Activated CD8-positive, alpha-beta memory T cell treated with anti-CD3 and anti-CD28 coated beads, Interleukin-2, amount 10 ng/mL, durations not matched to agents 7 days and 5 days (primary cell): ENCODE measurements around the gene FNDC5. TPM values are rescaled to one million over a fixed set of nuclear protein-coding genes. Genes with fewer than 3 reads are reported as not detected.

Experiments used
- ATAC-seq: fragments of 150-1000 bp; cut with Tn5 transposase; one replicate; pipeline ENCODE4 v1.10.0; 2021; ENCODE audit warnings: moderate library complexity
- CTCF ChIA-PET: fragments of 350-600 bp; sonication (Branson Sonifier 250); formaldehyde crosslinking; loops from one replicate; lab custom pipeline; 2021; ENCODE audit warnings: antibody characterized with exemption; lab: Charles Lee
- DNase-seq: peaks from one replicate; pipeline ENCODE4 v3.0.0-alpha.2; 2020
- H3K27ac Mint-ChIP-seq: one replicate; pipeline ENCODE4 v1.8.0; 2021; ENCODE audit warnings: mild to moderate bottlenecking, mixed read lengths
- H3K27me3 Mint-ChIP-seq: one replicate; pipeline ENCODE4 v1.8.0; 2021; ENCODE audit warnings: mixed read lengths
- H3K36me3 Mint-ChIP-seq: one replicate; pipeline ENCODE4 v1.8.0; 2021; ENCODE audit warnings: mild to moderate bottlenecking, mixed read lengths
- H3K4me1 Mint-ChIP-seq: one replicate; pipeline ENCODE4 v1.8.0; 2021; ENCODE audit warnings: mixed read lengths
- H3K4me3 Mint-ChIP-seq: one replicate; pipeline ENCODE4 v1.8.0; 2021; ENCODE audit warnings: mild to moderate bottlenecking, moderate library complexity, mixed read lengths
- H3K9me3 Mint-ChIP-seq: one replicate; pipeline ENCODE4 v1.8.0; 2022; ENCODE audit warnings: low read depth, mixed read lengths
- total RNA-seq, 2 experiments: library from RNA; stranded (reverse); gene quantifications; one replicate each; pipeline ENCODE4 v1.2.3, GENCODE V29; 2021

Gene FNDC5
- total RNA-seq, 2 experiments from 2014 or later: not detected

DNA sequence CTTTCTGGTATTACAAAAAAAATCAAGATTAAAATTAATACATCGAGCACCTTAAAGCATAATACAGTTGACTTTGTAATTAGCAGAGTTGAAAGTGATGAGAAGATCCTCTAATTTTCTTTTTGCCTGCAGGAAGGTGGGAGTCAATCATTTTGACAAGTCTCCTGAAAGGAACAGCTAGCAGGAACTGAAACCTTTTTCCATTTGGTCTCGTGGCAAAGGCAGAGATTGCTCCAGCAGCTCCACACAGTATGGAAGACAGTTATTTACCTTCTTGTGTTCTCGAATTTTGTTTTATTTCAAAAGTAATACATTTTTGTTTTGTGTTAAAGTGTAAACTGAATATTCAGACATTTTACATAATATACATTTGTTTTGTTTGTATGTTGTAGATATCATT, 45.5 kb downstream of the FNDC5 start:
- H3K27ac Mint-ChIP-seq: no peak overlapping the region
- peaks cover 9% of the 10 kb centered on the region for H3K4me1 Mint-ChIP-seq
- no peaks in the 10 kb centered on the region for H3K9me3 Mint-ChIP-seq
- H3K4me3 Mint-ChIP-seq: no peak overlapping the region
- CTCF ChIA-PET: interaction anchor here (2.0 kb wide), 1 partner anchor 52 kb away, joined by 6 read pairs; no protein-coding TSS in a partner anchor
- H3K27me3 Mint-ChIP-seq: no peaks in the 10 kb centered on the region
- no peak for DNase-seq
- H3K36me3 Mint-ChIP-seq: peaks cover 53% of the 10 kb centered on the region
- no peak for ATAC-seq

DNA sequence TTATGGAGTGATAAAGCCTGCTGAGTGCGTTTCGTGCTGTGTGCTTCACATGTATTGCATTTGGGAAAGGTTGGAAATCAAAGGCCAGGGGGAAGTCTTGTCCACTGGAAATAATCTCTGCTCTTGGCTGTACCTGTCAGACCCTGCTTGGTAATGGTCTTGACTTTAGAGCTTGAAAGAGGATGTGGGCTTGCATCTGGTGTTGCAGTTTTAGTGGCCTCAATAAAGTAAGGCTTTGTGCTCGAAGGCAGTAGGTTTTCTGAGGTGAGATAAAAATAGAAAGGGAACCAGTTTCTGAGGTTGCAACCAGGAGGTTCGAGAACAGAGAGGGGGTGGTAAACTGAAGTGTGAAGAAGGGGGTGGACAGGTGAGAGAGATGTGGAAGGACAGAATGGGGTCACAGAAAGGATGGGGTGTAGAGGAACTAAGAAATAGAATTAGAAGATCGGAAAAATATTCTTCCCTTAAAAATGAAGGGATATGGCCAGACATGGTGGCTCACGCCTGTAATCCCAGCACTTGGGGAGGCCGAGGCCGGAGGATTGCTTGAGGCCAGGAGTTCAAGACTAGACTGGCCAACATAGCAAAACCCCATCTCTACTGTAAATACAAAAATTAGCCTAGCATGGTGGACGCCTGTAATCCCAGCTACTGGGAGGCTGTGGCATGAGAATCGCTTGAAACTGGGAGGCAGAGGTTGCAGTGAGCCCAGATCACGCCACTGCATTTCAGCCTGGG, 51.7 kb downstream of the FNDC5 start:
- no peaks in the 10 kb centered on the region for H3K27me3 Mint-ChIP-seq
- no peak for ATAC-seq
- peak overlapping the region; percentile 94 for H3K27ac Mint-ChIP-seq
- peak overlapping the region; percentile 95 for H3K4me3 Mint-ChIP-seq
- H3K36me3 Mint-ChIP-seq: peaks cover 36% of the 10 kb centered on the region
- DNase-seq: peak; percentile 75
- no peaks in the 10 kb centered on the region for H3K9me3 Mint-ChIP-seq
- CTCF ChIA-PET: interaction anchor here (1.1 to 3.5 kb wide), 3 partner anchors 53 to 106 kb away, joined by 3 to 16 read pairs (median 7); no protein-coding TSS in a partner anchor
- H3K4me1 Mint-ChIP-seq: peaks cover 37% of the 10 kb centered on the region

DNA sequence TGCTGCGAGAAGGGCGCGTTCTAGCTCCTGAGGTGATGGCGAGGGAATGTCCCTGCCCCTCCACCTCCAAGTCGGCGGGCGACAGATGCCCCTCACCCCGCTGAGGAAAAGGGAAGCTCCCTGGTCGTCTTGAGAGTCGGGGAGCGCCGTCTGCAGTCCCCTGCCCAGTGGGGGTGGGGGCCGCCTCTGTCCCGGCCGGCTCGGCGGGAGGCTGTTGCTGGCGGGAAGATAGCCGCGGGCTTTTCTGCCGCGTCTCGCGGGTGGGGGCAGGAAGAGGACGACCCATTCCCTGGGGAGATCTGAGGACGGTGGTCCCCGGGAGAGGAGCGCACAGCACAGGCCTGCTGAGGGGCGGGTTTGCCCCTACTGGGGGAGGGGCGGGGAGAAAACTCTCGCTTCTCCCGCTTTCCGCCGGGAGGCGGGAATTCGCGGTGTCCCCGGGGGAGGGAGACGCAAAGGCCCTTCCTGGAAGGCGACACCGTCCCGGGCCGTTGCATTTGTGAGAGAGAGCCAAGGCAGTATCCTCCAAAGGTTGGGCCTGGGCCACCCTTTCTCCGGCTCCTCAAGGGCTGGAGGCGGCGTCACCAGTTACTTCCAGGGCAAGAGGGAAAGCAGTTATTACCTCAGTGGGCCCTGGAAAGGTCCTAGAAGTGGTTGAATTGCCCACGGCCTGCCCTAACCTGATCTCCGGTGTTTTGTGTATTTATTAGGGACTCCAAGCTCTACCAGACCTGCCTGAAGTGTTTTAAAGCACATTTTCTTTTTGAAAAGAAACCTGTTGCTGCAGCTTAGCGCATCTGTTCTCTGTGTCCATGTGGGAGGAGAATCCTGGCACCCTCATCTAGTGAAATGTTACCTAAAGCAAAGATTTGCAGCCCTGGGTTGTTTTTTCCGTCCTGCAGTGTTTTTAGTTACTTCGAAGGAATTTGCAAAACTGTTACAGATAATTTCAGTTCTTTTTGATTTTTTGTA, 52.6 kb downstream of the FNDC5 start:
- CTCF ChIA-PET: interaction anchor here (1.4 to 3.5 kb wide), 3 partner anchors 45 to 106 kb away, joined by 4 to 16 read pairs (median 7); no protein-coding TSS in a partner anchor
- Mint-ChIP-seq H3K27me3 (no peaks in the 10 kb centered on the region), H3K9me3 (no peaks in the 10 kb centered on the region), H3K4me3 (peak overlapping the region; percentile 95), H3K36me3 (peaks cover 38% of the 10 kb centered on the region), H3K4me1 (peaks cover 45% of the 10 kb centered on the region), H3K27ac (peak overlapping the region; percentile 94)
- DNase-seq: peak; percentile 68
- ATAC-seq: peak; percentile 9

DNA sequence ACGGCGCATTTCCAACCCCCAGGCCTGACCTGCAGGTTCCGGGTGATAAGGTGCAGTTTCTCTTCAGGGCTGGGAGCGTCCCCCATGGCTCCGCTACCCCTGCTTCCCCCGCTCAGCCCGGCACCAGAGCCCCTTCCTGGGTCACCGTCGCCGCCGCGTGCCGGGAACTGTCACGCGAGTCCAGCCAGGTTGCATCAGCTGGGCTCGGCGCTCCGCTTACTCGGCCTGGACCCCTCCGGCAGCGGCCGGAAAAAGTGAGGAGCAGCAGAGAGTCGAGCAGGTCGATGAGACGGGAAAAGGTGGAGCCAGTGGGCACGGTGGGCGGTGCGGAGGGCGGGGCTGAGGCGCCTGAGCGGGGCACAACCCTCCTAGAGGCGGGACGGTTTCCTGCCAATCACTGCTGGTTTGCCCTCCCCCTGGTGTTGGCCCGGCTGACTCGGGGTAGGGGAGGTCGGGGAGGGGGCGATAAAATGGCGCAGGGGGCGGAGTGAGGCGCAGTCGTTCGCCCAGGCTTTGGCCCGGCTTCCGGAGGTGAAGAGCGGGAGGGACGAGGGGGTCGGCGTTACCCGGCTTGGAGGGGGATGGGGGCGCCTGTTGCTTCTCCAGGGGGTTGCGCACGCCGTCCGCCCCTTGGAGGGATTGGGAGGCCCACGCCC, 53.4 kb downstream of the FNDC5 start, which contains the start of the genes S100PBP and YARS1:
Gene S100PBP, plus strand, starts transcription at position 495 of the 656 bp plus-strand sequence. CDS start 8,447 bp downstream, outside the sequence.
Gene YARS1, minus strand, starts transcription at position 200 of the 656 bp plus-strand sequence. Its CDS starts 114 bp downstream, at position 86.
- ATAC-seq (peak; percentile 94), DNase-seq (peak; percentile 100)
- H3K27ac Mint-ChIP-seq: peak within 1 kb of the TSS; percentile 94
- peaks cover 50% of the 10 kb centered on the region for H3K4me1 Mint-ChIP-seq
- no peaks in the 10 kb centered on the region for H3K9me3 Mint-ChIP-seq
- peaks cover 42% of the 10 kb centered on the region for H3K36me3 Mint-ChIP-seq
- no peaks in the 10 kb centered on the region for H3K27me3 Mint-ChIP-seq
- H3K4me3 Mint-ChIP-seq: peak within 1 kb of the TSS; percentile 95
- CTCF ChIA-PET: interaction anchor here (1.4 to 3.5 kb wide), 3 partner anchors 44 to 105 kb away, joined by 4 to 16 read pairs (median 7); no protein-coding TSS in a partner anchor

DNA sequence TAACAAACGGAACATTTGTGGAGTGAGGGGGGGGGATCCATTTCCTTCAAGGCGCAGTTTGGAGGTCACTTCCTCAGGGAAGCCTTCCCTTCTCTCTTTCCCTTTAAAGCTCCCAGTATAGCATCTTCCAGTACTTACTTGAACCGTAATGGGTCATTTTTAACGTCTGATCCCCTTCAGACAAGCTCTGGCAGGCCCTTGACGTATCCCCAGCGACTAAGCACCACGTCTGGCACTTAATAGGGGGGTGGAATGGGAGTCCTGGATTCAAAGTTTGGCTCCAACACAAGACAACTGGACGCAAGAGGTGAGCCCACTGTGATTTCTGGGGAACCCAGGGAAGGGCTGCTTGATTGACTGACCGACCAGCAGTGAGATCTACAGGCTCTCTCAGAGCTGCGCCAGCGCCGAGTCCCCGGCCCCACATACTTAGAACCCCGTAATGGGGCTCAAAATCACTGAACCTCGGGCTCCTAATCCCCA, 54.0 kb downstream of the FNDC5 start:
- ATAC-seq: peak; percentile 1

DNA sequence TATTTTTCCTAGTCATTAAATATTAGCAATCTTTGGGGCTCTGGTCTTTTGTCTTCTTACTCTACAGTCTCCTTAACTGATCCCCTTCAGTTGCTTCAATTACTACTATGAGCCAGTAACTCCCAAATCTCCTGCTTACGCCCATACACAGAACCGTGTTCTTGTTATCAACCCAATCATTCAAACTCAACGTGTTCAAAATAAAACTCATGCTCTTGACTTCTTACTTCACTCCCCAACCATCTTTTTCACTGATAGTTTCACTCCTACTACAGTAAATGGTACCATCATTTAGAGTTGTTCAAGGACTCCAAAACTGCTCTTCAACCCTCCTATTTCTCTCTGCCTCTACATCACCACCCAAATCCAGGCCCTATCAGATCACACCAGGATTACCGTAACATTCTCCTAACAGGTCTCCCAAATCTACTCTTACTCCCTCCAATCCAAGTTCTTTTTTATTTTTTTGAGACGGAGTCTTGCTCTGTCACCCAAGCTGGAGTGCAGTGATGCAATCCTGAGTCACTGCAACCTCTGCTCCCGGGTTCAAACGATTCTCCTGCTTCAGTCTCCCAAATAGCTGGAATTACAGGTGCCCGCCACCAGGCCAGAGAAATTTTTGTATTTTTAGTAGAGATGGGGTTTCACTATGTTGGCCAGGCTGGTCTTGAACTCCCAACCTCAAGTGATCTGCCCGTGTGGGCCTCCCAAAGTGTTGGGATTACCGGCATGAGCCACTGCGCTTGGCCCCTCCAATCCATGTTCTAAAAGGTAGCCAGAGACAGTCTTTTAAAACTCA, 56.6 kb downstream of the FNDC5 start:
- no peaks in the 10 kb centered on the region for H3K27me3 Mint-ChIP-seq
- CTCF ChIA-PET: no interaction called here

More for the DNA sequence above, 54.0 kb downstream of the FNDC5 start:
- Mint-ChIP-seq H3K36me3 (peaks cover 45% of the 10 kb centered on the region), H3K4me1 (peaks cover 52% of the 10 kb centered on the region), H3K27ac (peak overlapping the region; percentile 94), H3K27me3 (no peaks in the 10 kb centered on the region), H3K4me3 (peak overlapping the region; percentile 95), H3K9me3 (no peaks in the 10 kb centered on the region)
- CTCF ChIA-PET: interaction anchor here (0.7 to 3.5 kb wide), 3 partner anchors 12 to 55 kb away, joined by 3 to 16 read pairs (median 4); no protein-coding TSS in a partner anchor
- no peak for DNase-seq

More for the DNA sequence above, 56.6 kb downstream of the FNDC5 start:
- Mint-ChIP-seq H3K4me3 (peak overlapping the region; percentile 8), H3K9me3 (no peaks in the 10 kb centered on the region), H3K4me1 (peaks cover 60% of the 10 kb centered on the region), H3K36me3 (peaks cover 62% of the 10 kb centered on the region), H3K27ac (peak overlapping the region; percentile 2)
- DNase-seq (no peak), ATAC-seq (no peak)

Other genes starting within 250 kb of the FNDC5 start
- 10 to 100 TPM; 70.5 to 75.8 TPM for gene ZBTB8OS, start 220.4 kb downstream of the FNDC5 start, total RNA-seq
- gene RBBP4, start 219.7 kb downstream of the FNDC5 start, total RNA-seq: 100 to 1,000 TPM; 284 to 336 TPM
- not detected for gene SYNC, start 168.1 kb downstream of the FNDC5 start, total RNA-seq
- gene YARS1, start 53.6 kb downstream of the FNDC5 start, total RNA-seq: 100 to 1,000 TPM; 192 to 238 TPM
- gene S100PBP, start 53.3 kb downstream of the FNDC5 start, total RNA-seq: 100 to 1,000 TPM in 1 of 2 experiments, 10 to 100 TPM in 1; 85.3 to 102 TPM
- under 1 TPM in 1 of 2 experiments, not detected in 1; 0.35 TPM for gene HPCA, start 15.6 kb upstream of the FNDC5 start, total RNA-seq
- gene TMEM54, start 30.5 kb upstream of the FNDC5 start, total RNA-seq: not detected
- gene RNF19B, start 93.9 kb upstream of the FNDC5 start, total RNA-seq: 10 to 100 TPM; 31.6 to 47.4 TPM
- gene AK2, start 166.0 kb upstream of the FNDC5 start, total RNA-seq: 100 to 1,000 TPM; 218 to 279 TPM
- gene AZIN2, start 210.2 kb upstream of the FNDC5 start, total RNA-seq: 10 to 100 TPM in 1 of 2 experiments, 1 to 10 TPM in 1; 7.8 to 19.4 TPM